NCI-H2029 treated with DMSO at 0.1 percent for 48 hours (cell line): ENCODE data around the gene MT1X.
"Not testable (repeated sequence)": the region's sequence is repeated elsewhere in the genome, so short reads cannot be mapped to it uniquely, and the experiment has no call there.

ENCODE experiments used
- DNase-seq: peaks from one replicate; lab custom pipeline; 2025; lab: John Stamatoyannopoulos, UW

The MT1X gene

GRCh38 chr16:56710181-56710737 lies 28.0 kb downstream of the MT1X start:
- DNase-seq, result no peak

- no peak for DNase-seq
These were observed 29.6 kb downstream of the MT1X start for GRCh38 chr16:56711862-56712261.

GRCh38 chr16:56713794-56714193 lies 31.5 kb downstream of the MT1X start:
- DNase-seq, result no peak

- DNase-seq, result no peak
These were observed 32.9 kb downstream of the MT1X start for GRCh38 chr16:56715126-56715525.

- no peak for DNase-seq
These were observed 34.5 kb downstream of the MT1X start for GRCh38 chr16:56716761-56717160.

- not testable (repeated sequence) for DNase-seq
These were observed 35.3 kb downstream of the MT1X start for GRCh38 chr16:56717532-56717931.

- DNase-seq, result no peak
These were observed 40.1 kb downstream of the MT1X start for GRCh38 chr16:56722200-56722842.

- no peak for DNase-seq
These were observed 41.9 kb downstream of the MT1X start for GRCh38 chr16:56724191-56724590.

- no peak for DNase-seq
These were observed 44.0 kb downstream of the MT1X start for GRCh38 chr16:56726283-56726682.

GRCh38 chr16:56726926-56727325 lies 44.7 kb downstream of the MT1X start:
- no peak for DNase-seq

- DNase-seq, result no peak
These were observed 45.8 kb downstream of the MT1X start for GRCh38 chr16:56728027-56728426.

- DNase-seq, result no peak
These were observed 46.9 kb downstream of the MT1X start for GRCh38 chr16:56728980-56729734.

- peak; percentile 16 for DNase-seq
These were observed 47.7 kb downstream of the MT1X start, which contains the start of gene NUP93 for GRCh38 chr16:56729735-56730662. NUP93 (plus strand) TSS chr16:56730129; CDS start chr16:56748248, 18,119 bp downstream.

- DNase-seq, result no peak
These were observed 50.1 kb downstream of the MT1X start for GRCh38 chr16:56732366-56732765.

- no peak for DNase-seq
These were observed 50.6 kb downstream of the MT1X start for GRCh38 chr16:56732832-56733231.
